ENCODE results near the gene SUMO1.

DNA sequence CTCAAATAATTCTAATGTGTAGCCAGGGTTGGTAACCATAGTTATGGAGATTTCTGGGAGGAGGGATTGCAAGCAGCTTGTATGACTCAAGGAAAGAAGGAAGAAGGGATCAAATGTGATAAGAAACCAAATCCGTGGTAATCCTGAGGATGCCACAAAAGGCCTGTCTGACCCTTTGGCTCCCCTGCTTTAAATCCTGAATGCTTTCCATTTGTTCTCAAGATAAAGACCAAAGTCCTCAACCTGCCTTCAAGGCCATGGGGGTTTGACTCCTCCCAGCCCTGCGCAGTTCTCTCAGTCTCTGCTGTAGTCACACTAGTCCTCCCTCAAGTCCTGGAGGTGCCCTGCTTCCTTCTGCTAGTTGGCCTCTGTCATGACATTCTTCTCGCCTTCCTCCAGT, 74.0 kb downstream of the SUMO1 start:
- no peak for TF ChIP-seq ZFP36 (IDR thresholded peaks at IDR 0.05; ENCODE audit: borderline replicate concordance, partially characterized antibody)
- no peak for TF ChIP-seq POLR2A (IDR thresholded peaks at IDR 0.05; ENCODE audit: low read length)
- no peak for TF ChIP-seq RFX5 (IDR thresholded peaks at IDR 0.05)
- TF ChIP-seq CEBPB (IDR thresholded peaks at IDR 0.05) = no peak
- TF ChIP-seq, protein P1, sequence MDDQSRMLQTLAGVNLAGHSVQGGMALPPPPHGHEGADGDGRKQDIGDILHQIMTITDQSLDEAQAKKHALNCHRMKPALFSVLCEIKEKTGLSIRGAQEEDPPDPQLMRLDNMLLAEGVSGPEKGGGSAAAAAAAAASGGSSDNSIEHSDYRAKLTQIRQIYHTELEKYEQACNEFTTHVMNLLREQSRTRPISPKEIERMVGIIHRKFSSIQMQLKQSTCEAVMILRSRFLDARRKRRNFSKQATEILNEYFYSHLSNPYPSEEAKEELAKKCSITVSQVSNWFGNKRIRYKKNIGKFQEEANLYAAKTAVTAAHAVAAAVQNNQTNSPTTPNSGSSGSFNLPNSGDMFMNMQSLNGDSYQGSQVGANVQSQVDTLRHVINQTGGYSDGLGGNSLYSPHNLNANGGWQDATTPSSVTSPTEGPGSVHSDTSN (IDR thresholded peaks at IDR 0.05) = no peak
- TF ChIP-seq FOXS1 (CRISPR knock-in tag; IDR thresholded peaks at IDR 0.05) = no peak
- TF ChIP-seq, protein P2, sequence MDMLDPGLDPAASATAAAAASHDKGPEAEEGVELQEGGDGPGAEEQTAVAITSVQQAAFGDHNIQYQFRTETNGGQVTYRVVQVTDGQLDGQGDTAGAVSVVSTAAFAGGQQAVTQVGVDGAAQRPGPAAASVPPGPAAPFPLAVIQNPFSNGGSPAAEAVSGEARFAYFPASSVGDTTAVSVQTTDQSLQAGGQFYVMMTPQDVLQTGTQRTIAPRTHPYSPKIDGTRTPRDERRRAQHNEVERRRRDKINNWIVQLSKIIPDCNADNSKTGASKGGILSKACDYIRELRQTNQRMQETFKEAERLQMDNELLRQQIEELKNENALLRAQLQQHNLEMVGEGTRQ (IDR thresholded peaks at IDR 0.05) = no peak
- TF ChIP-seq, protein P3, sequence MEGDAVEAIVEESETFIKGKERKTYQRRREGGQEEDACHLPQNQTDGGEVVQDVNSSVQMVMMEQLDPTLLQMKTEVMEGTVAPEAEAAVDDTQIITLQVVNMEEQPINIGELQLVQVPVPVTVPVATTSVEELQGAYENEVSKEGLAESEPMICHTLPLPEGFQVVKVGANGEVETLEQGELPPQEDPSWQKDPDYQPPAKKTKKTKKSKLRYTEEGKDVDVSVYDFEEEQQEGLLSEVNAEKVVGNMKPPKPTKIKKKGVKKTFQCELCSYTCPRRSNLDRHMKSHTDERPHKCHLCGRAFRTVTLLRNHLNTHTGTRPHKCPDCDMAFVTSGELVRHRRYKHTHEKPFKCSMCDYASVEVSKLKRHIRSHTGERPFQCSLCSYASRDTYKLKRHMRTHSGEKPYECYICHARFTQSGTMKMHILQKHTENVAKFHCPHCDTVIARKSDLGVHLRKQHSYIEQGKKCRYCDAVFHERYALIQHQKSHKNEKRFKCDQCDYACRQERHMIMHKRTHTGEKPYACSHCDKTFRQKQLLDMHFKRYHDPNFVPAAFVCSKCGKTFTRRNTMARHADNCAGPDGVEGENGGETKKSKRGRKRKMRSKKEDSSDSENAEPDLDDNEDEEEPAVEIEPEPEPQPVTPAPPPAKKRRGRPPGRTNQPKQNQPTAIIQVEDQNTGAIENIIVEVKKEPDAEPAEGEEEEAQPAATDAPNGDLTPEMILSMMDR (IDR thresholded peaks at IDR 0.05) = no peak
- TF ChIP-seq JUN (IDR thresholded peaks at IDR 0.05) = no peak
- TF ChIP-seq FOSL2 (IDR thresholded peaks at IDR 0.05) = no peak
- TF ChIP-seq FOSL2 (CRISPR knock-in tag; IDR thresholded peaks at IDR 0.05) = no peak

Measured in A549 (cell line).